ENCODE measurements around the gene MMAB.

Gene MMAB

DNA sequence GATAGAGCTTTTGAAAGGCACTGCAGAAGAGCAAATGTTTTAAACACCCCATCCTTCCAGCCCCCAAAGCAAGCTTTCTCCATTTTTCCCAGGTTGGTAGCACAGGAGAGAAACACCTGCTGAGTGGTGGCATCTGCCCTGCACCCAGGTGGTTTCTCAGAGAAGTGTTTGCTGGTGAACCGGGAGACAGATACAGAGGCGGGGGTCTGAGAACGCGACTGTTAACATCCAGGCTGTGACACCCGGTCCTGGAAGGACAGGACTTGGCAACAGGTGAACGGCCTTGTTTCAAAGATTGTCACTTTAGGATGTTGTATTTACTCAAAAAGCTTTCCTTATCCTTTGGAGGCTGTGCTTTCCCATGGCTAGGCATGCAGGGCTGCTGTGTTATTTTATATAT, 18.5 kb downstream of the MMAB start:
- TF ChIP-seq, protein P1, sequence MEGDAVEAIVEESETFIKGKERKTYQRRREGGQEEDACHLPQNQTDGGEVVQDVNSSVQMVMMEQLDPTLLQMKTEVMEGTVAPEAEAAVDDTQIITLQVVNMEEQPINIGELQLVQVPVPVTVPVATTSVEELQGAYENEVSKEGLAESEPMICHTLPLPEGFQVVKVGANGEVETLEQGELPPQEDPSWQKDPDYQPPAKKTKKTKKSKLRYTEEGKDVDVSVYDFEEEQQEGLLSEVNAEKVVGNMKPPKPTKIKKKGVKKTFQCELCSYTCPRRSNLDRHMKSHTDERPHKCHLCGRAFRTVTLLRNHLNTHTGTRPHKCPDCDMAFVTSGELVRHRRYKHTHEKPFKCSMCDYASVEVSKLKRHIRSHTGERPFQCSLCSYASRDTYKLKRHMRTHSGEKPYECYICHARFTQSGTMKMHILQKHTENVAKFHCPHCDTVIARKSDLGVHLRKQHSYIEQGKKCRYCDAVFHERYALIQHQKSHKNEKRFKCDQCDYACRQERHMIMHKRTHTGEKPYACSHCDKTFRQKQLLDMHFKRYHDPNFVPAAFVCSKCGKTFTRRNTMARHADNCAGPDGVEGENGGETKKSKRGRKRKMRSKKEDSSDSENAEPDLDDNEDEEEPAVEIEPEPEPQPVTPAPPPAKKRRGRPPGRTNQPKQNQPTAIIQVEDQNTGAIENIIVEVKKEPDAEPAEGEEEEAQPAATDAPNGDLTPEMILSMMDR (IDR thresholded peaks at IDR 0.05; ENCODE audit: control insufficient read depth, insufficient read depth, low read depth, low read length, missing control alignments): no peak
- DNase-seq (ENCODE audit: low read depth): no peak
- no peak overlapping the region for H3K4me3 ChIP-seq (ENCODE audit: control insufficient read depth, low read depth, low read length)

DNA sequence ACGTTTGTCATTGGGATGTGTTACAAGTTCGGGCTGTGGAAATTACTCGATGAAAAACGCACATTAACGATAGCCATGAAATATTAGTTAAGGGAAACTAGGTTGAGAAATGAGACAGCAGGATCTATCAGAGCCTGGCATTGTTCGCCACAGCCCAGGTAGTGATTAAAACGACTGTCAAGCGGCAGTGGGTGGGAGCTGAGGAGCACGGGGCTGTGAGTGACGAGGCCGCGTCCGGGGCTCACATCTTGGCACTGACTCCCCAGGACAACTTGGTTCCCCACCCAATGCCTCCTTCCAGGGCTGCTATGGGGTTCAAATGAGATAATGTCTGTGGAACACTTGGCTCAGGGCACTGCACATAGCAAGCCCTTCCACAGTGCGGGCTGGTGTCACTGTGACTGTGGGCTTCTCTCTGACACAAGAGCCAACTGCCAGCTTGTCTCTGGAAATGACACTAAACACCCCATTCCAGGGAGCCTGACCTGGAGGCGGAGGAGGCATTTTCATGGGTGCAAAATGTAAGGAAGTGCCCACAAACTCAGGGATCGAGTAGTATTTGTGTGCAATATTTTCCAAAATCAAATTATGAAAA, 19.3 kb downstream of the MMAB start:
- DNase-seq (ENCODE audit: low read depth): no peak
- H3K4me3 ChIP-seq (ENCODE audit: control insufficient read depth, low read depth, low read length): no peak overlapping the region
- TF ChIP-seq, protein P1 (IDR thresholded peaks at IDR 0.05; ENCODE audit: control insufficient read depth, insufficient read depth, low read depth, low read length, missing control alignments): no peak

DNA sequence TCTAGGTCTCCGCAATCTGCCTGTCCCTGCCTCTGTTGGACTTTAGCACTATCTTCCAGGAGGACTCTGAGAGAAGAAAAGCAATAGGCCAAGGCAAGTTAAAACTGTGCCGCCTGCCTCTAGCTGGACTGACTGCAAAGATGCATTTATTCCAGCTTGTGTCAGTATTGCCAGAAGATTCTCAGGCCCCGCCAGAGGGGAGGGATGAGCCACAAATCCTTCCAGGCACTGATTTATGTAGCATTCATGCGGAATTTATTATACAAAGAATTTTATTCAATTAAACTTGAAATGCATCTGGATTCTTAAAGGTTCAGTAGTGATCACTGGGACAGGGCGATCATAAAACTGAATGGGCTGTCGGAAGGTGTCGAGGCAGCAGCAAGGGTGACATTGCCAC, 19.8 kb downstream of the MMAB start:
- H3K4me3 ChIP-seq (ENCODE audit: control insufficient read depth, low read depth, low read length): no peak overlapping the region
- TF ChIP-seq, protein P1 (IDR thresholded peaks at IDR 0.05; ENCODE audit: control insufficient read depth, insufficient read depth, low read depth, low read length, missing control alignments): no peak
- DNase-seq (ENCODE audit: low read depth): no peak

DNA sequence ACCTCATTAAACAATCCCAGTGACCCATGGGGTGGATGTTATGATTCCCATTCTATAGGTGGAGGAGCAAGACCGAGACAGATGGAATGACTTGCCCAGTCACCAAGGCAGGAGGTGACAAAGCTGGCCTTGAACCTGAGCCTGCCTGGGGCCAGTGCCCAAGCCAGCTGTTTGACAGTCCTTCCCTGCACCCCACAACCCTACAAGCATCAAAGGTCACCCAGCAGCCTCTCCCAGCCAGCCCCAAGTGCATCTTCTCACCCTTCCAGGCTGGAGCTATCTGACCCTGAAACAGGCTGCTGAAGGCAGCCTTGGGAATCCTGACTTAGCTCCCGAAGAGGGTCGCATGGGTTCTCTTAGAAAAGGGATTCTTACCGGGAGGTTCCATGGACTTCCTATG, 20.3 kb downstream of the MMAB start:
- DNase-seq (ENCODE audit: low read depth): no peak
- no peak overlapping the region for H3K4me3 ChIP-seq (ENCODE audit: control insufficient read depth, low read depth, low read length)
- TF ChIP-seq, protein P1 (IDR thresholded peaks at IDR 0.05; ENCODE audit: control insufficient read depth, insufficient read depth, low read depth, low read length, missing control alignments): no peak

DNA sequence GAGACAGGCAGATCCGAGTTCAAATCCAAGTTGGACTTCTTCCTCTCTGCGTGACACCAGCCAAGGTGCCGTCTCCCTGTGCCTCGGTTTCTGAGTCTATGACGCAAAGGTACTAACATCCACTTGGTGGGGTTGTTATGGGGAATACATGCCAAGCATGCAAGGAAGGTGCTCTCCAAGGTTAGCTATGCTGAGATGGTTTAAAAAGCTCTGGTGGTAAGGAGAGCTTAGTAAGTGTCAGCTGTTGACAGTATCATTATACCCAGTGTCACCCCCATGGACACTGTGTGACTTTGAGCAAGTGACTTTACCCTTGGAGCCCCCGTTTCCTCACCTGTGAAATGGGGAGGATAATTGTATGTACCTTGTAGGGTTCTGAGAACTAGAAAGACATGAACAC, 22.2 kb downstream of the MMAB start:
- no peak for DNase-seq (ENCODE audit: low read depth)
- H3K4me3 ChIP-seq (ENCODE audit: control insufficient read depth, low read depth, low read length): no peak overlapping the region
- TF ChIP-seq, protein P1 (IDR thresholded peaks at IDR 0.05; ENCODE audit: control insufficient read depth, insufficient read depth, low read depth, low read length, missing control alignments): no peak

DNA sequence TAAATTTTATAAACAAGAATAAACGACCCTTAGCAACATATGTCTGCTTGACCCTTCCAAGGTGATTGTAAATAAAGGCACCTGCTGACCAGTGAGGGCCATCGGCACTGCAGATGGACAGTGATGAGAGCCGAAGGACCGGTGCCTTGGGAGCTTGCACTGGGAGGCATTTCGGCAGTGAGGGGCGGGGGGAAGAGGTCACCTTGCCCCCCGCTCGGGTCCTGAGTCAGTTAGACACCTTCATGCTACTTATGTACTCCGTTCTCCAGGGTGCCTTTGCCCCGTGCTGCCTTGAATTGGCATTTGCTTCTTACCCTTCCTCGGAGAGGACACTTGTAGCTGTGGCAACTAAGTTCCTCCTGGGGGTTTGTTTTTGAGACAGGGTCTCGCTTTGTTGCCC, 23.0 kb downstream of the MMAB start:
- no peak for DNase-seq (ENCODE audit: low read depth)
- TF ChIP-seq, protein P1 (IDR thresholded peaks at IDR 0.05; ENCODE audit: control insufficient read depth, insufficient read depth, low read depth, low read length, missing control alignments): no peak

More for the DNA sequence above, 23.0 kb downstream of the MMAB start:
- no peak overlapping the region for H3K4me3 ChIP-seq (ENCODE audit: control insufficient read depth, low read depth, low read length)
